Measurements from ENCODE around the gene SOS2. TPM values are rescaled to one million over a fixed set of nuclear protein-coding genes. Genes with fewer than 3 reads are reported as not detected.
"Not testable (repeated sequence)": the region's sequence is repeated elsewhere in the genome, so short reads cannot be mapped to it uniquely, and the experiment has no call there.

The SOS2 gene
- total and polyA plus RNA-seq, 12 donors, result 6.1 to 39.1 (median 27.8) TPM

DNA sequence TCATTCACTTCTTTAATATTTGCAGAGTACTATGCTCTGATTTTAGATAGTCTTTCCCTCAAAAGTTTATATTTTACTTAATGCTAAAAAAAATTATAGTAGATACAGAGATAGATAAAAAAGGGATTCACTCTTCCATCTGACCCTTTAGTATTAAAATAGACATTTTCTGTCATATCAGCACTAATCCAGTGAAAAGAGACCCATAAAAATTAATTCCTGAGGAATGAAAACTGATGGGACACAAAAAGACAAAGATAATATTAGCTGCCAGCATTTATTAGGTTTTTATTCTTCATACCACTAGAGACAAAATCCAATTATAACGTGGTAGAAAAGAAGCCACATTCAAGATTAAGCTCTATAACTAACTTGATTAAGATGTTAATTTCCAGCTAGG, 45.3 kb downstream of the SOS2 start:
- Histone ChIP-seq H3K27ac (no peak overlapping the region), H3K27me3 (no peaks in the 10 kb centered on the region), H3K36me3 (replicated peaks in 1 of 2) (peaks cover 0 to 14% of the 10 kb centered on the region in 2 donors), H3K4me1 (replicated peaks in 1 of 2) (no peaks in the 10 kb centered on the region), H3K4me3 (no peak overlapping the region), H3K9me3 (replicated peaks in 1 of 3) (no peaks in the 10 kb centered on the region)
- WGBS, 4 donors, result 79 to 90% (median 88%) methylated on average over 1 of the region's 1 CpG
- no peak for TF ChIP-seq POLR2A (IDR thresholded peaks at IDR 0.05)
- TF ChIP-seq, protein P1, sequence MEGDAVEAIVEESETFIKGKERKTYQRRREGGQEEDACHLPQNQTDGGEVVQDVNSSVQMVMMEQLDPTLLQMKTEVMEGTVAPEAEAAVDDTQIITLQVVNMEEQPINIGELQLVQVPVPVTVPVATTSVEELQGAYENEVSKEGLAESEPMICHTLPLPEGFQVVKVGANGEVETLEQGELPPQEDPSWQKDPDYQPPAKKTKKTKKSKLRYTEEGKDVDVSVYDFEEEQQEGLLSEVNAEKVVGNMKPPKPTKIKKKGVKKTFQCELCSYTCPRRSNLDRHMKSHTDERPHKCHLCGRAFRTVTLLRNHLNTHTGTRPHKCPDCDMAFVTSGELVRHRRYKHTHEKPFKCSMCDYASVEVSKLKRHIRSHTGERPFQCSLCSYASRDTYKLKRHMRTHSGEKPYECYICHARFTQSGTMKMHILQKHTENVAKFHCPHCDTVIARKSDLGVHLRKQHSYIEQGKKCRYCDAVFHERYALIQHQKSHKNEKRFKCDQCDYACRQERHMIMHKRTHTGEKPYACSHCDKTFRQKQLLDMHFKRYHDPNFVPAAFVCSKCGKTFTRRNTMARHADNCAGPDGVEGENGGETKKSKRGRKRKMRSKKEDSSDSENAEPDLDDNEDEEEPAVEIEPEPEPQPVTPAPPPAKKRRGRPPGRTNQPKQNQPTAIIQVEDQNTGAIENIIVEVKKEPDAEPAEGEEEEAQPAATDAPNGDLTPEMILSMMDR (IDR thresholded peaks at IDR 0.05), result no peak
- no peak for DNase-seq
- intact Hi-C loops (cut with DNase I), result no loop called here

DNA sequence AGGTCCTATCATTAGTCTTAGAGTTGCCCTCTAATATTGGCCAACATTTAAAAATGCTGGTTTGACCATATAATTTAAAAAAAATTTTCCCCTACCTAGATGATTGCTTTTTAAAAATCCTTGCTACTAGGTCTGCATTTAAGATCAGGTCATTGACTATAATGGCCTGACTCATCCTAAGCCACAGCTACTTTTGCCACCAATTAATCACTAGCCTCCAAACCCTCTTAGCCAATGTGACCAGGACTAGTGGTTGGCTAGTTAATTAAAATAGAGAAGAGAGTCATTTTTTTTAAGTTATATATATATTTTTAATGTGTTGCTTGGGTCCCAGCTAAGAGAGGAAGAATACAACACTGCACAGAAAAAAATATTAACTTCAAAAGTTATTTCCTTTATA, 57.5 kb downstream of the SOS2 start:
- Histone ChIP-seq H3K27me3 (no peaks in the 10 kb centered on the region), H3K9me3 (replicated peaks in 1 of 3) (no peaks in the 10 kb centered on the region), H3K4me1 (replicated peaks in 1 of 2) (no peaks in the 10 kb centered on the region), H3K27ac (no peak overlapping the region), H3K36me3 (replicated peaks in 1 of 2) (no peaks in the 10 kb centered on the region), H3K4me3 (no peak overlapping the region)
- intact Hi-C loops (cut with DNase I), result no loop called here
- TF ChIP-seq, protein P1 (IDR thresholded peaks at IDR 0.05), result no peak
- no peak for TF ChIP-seq POLR2A (IDR thresholded peaks at IDR 0.05)
- no peak for DNase-seq

DNA sequence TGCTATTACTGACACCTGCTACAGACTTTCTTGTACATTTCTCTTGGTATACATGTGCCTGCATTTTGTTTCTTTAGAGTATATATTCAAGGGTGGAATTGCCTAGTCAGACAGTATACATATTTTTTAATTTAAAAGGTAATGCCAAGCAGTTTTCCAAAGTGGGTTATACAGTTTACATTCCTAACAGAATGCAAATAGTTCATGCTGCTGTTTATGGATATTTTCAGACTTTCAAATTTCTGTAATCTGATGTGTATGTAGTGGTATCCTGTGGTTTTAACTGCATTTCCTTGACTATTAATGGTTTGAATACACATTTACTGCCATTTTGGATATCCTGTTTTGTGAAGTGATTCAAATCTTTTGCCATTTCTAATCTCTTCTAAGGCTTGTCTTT, 59.5 kb downstream of the SOS2 start:
- intact Hi-C loops (cut with DNase I), result no loop called here
- Histone ChIP-seq H3K27ac (no peak overlapping the region), H3K4me1 (replicated peaks in 1 of 2) (no peaks in the 10 kb centered on the region), H3K9me3 (replicated peaks in 1 of 3) (no peaks in the 10 kb centered on the region), H3K27me3 (no peaks in the 10 kb centered on the region), H3K4me3 (no peak overlapping the region), H3K36me3 (replicated peaks in 1 of 2) (no peaks in the 10 kb centered on the region)
- TF ChIP-seq POLR2A (IDR thresholded peaks at IDR 0.05), result no peak
- TF ChIP-seq, protein P1 (IDR thresholded peaks at IDR 0.05), result no peak
- no peak for DNase-seq

DNA sequence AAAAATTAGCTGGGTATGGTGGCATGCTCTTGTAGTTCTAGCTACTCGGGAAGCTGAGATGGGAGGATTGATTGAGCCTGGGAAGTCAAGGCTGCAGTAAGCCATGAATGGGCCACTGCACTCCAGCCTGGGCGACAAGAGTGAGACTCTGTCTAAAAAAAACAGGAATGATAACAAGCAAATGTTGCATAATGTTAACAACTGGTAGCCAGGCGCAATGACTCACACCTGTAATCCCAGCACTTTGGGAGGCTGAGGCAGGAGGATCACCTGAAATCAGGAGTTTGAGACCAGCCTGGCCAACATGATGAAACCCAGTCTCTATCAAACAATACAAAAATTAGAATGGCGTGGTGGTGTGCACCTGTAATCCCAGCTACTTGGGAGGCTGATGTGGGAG, 64.0 kb downstream of the SOS2 start:
- DNase-seq, result peak in 2 of 7 donors; percentile 6 to 29
- H3K4me1 ChIP-seq (replicated peaks in 1 of 2); intact Hi-C loops (cut with DNase I); H3K27ac ChIP-seq; H3K4me3 ChIP-seq; H3K9me3 ChIP-seq (replicated peaks in 1 of 3); H3K27me3 ChIP-seq; H3K36me3 ChIP-seq (replicated peaks in 1 of 2): not testable (repeated sequence)
- 79 to 83% (median 81%) methylated on average over 4 of the region's 4 CpGs for WGBS, 4 donors

DNA sequence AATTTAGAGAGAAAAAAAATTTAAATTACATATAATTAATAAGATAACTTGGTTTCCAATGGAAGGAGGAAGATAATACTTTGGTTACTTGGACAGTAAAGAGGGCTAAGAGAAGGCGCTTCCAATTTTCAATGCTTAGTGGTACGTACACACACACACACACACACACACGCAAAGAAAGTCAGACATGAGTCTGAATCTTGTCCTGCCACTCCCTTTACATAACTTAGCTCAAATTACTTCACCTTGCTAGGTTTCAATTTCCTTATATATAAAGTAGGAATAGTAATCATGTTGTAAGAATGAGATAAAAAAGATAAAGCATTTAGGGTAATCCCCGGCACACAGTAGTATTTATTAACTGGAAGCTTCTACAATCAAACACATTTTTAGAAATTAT, 75.3 kb downstream of the SOS2 start:
- Histone ChIP-seq H3K27ac (no peak overlapping the region), H3K4me1 (replicated peaks in 1 of 2) (no peaks in the 10 kb centered on the region), H3K27me3 (no peaks in the 10 kb centered on the region), H3K4me3 (no peak overlapping the region), H3K9me3 (replicated peaks in 1 of 3) (no peaks in the 10 kb centered on the region), H3K36me3 (replicated peaks in 1 of 2) (peaks cover 0 to 34% of the 10 kb centered on the region in 2 donors)
- no peak for TF ChIP-seq POLR2A (IDR thresholded peaks at IDR 0.05)
- TF ChIP-seq, protein P1 (IDR thresholded peaks at IDR 0.05), result no peak
- WGBS, 4 donors, result 95 to 99% (median 97%) methylated on average over 4 of the region's 4 CpGs
- intact Hi-C loops (cut with DNase I), result no loop called here
- no peak for DNase-seq

Measured in adrenal gland (tissue), 12 donors.